Testis (tissue), 2 donors: ENCODE data around the gene MILR1.

ENCODE experiments used
- POLR2A ChIP-seq: fragments of 450-650 bp; IDR thresholded peaks from one replicate; pipeline ENCODE4 v1.6.1; 2017; ENCODE audit warnings: antibody characterized with exemption, mild to moderate bottlenecking, moderate library complexity
- TF ChIP-seq, protein P1 (sequence below), 3 experiments: fragments of 450-650 bp in 2 of 3; fragments of 200-600 bp in 1 of 3; sonication (generic) in 1 of 3; IDR thresholded peaks; one replicate each; pipeline ENCODE4 v1.5.1; 2016 to 2019; ENCODE audit warnings: antibody characterized with exemption in 3 of 3, mild to moderate bottlenecking in 2 of 3, moderate library complexity in 1 of 3

DNA sequence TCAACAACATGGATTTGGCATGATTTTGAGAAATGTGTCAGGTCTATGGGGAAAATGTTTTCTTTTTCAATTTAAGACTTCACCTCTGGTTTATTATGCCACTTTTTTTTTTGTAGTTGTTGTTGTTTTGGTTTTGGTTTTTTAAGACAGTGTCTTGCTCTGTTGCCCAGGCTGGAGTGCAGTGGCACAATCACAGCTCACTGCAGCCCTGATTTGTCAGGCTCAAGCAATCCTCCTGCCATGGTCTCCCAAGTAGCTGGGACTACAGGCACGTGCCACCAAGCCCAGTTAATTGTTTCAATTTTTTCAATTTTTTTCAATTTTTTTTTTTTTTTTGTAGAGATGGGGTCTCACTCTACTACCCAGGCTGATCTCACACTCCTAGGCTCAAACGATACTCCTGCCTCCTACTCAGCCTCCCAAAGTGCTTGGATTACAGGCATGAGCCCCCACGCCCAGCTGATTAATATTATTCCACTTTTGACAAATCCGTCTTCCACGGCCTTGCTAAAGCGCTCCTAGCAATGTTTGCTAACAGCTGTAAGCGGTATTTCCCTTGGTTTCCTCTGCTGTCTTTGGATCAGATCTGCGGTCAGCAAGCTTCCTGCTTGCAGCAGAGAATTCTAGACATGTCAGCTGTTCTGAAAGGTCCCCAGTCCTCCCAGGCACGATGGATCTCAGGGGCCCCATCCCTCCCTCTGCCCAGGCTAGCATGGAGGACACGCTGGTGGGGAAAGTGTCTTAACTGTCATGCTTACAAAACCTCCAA lies 7.0 kb upstream of the MILR1 start:
- TF ChIP-seq, protein P1, sequence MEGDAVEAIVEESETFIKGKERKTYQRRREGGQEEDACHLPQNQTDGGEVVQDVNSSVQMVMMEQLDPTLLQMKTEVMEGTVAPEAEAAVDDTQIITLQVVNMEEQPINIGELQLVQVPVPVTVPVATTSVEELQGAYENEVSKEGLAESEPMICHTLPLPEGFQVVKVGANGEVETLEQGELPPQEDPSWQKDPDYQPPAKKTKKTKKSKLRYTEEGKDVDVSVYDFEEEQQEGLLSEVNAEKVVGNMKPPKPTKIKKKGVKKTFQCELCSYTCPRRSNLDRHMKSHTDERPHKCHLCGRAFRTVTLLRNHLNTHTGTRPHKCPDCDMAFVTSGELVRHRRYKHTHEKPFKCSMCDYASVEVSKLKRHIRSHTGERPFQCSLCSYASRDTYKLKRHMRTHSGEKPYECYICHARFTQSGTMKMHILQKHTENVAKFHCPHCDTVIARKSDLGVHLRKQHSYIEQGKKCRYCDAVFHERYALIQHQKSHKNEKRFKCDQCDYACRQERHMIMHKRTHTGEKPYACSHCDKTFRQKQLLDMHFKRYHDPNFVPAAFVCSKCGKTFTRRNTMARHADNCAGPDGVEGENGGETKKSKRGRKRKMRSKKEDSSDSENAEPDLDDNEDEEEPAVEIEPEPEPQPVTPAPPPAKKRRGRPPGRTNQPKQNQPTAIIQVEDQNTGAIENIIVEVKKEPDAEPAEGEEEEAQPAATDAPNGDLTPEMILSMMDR (IDR thresholded peaks at IDR 0.05), result no peak
- TF ChIP-seq POLR2A, result no peak
